GM12872 (cell line): ENCODE data around the gene APC.

Source experiments
- TF ChIP-seq, protein P1 (sequence below): IDR thresholded peaks from 3 replicates; pipeline ENCODE4 v1.5.1; 2011; ENCODE audit warnings: low read depth, mild to moderate bottlenecking, low read length, moderate library complexity; ENCODE audit not compliant: insufficient read depth

Gene APC

DNA sequence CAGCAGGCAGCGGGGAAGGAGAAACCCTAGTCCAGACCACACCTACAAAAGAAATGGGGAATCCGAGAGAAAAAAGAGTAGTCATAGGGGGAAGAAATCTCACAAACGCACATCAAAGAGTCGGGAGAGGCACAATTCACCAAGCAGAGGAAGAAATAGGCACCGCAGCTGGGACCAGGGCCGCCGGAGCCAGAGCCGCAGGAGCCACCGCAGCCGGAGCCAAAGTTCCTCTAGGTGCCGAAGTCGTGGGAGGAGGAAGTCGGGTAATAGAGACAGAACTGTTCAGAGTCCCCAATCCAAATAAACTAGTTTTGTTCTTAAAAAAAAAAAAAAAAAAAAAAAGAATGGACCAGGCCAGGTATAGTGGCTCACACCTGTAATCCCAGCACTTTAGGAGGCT lies 155.1 kb downstream of the APC start:
- TF ChIP-seq, protein P1, sequence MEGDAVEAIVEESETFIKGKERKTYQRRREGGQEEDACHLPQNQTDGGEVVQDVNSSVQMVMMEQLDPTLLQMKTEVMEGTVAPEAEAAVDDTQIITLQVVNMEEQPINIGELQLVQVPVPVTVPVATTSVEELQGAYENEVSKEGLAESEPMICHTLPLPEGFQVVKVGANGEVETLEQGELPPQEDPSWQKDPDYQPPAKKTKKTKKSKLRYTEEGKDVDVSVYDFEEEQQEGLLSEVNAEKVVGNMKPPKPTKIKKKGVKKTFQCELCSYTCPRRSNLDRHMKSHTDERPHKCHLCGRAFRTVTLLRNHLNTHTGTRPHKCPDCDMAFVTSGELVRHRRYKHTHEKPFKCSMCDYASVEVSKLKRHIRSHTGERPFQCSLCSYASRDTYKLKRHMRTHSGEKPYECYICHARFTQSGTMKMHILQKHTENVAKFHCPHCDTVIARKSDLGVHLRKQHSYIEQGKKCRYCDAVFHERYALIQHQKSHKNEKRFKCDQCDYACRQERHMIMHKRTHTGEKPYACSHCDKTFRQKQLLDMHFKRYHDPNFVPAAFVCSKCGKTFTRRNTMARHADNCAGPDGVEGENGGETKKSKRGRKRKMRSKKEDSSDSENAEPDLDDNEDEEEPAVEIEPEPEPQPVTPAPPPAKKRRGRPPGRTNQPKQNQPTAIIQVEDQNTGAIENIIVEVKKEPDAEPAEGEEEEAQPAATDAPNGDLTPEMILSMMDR: no peak

DNA sequence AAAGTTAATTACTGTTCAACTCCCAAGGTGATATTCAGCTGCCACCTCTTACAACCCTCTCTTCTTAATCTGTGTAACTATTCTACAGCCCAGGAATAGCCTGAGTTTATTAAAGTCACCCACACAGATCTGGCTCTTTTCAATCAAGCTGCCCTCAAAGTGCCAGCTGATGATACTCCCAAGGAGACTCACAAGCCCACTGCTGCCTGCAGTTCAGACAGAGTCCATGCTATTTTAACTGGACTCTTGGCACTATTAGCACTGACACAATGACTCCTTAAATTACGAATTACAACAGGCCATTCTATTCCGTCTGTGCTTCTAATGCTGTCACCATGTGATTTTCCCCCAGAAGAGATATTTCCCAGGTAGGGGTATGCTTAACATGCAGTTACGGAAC lies 158.0 kb downstream of the APC start:
- TF ChIP-seq, protein P1: no peak
